Measurements from ENCODE around the gene POLRMT.
"Not testable (repeated sequence)": the region's sequence is repeated elsewhere in the genome, so short reads cannot be mapped to it uniquely, and the experiment has no call there.

Gene POLRMT

GRCh38 chr19:647566-648284 lies 14.4 kb upstream of the POLRMT start:
- no peak for DNase-seq (ENCODE audit: low read depth)

- no peak for DNase-seq (ENCODE audit: low read depth)
Measured at GRCh38 chr19:646779-647565, 13.6 kb upstream of the POLRMT start.

- no peak for DNase-seq (ENCODE audit: low read depth)
Measured at GRCh38 chr19:645912-646778, 12.8 kb upstream of the POLRMT start.

GRCh38 chr19:644789-645188 lies 11.5 kb upstream of the POLRMT start:
- no peak for DNase-seq (ENCODE audit: low read depth)

GRCh38 chr19:644363-644762 lies 11.0 kb upstream of the POLRMT start:
- DNase-seq (ENCODE audit: low read depth), result no peak

GRCh38 chr19:643736-644135 lies 10.4 kb upstream of the POLRMT start:
- DNase-seq (ENCODE audit: low read depth), result no peak

- no peak for DNase-seq (ENCODE audit: low read depth)
Measured at GRCh38 chr19:642767-643727, 9.7 kb upstream of the POLRMT start.

- DNase-seq (ENCODE audit: low read depth), result no peak
Measured at GRCh38 chr19:641702-642101, 8.4 kb upstream of the POLRMT start.

- DNase-seq (ENCODE audit: low read depth), result no peak
Measured at GRCh38 chr19:640606-641189, 7.4 kb upstream of the POLRMT start.

- DNase-seq (ENCODE audit: low read depth), result no peak
Measured at GRCh38 chr19:640161-640558, 6.8 kb upstream of the POLRMT start.

GRCh38 chr19:639253-640160 lies 6.2 kb upstream of the POLRMT start, which contains the start of gene FGF22:
Gene FGF22, plus strand, starts transcription at chr19:639879. Its CDS starts 47 bp downstream, at chr19:639926.
- peak; percentile 94 for DNase-seq (ENCODE audit: low read depth)

GRCh38 chr19:638906-639252 lies 5.5 kb upstream of the POLRMT start:
- no peak for DNase-seq (ENCODE audit: low read depth)

- DNase-seq (ENCODE audit: low read depth), result no peak
Measured at GRCh38 chr19:634975-635652, 1.8 kb upstream of the POLRMT start.

- no peak for DNase-seq (ENCODE audit: low read depth)
Measured at GRCh38 chr19:633786-634639, 676 bp upstream of the POLRMT start.

GRCh38 chr19:632579-633067 lies 714 bp downstream of the POLRMT start:
- DNase-seq (ENCODE audit: low read depth), result no peak

GRCh38 chr19:629961-630714 lies 3.2 kb downstream of the POLRMT start:
- no peak for DNase-seq (ENCODE audit: low read depth)

- not testable (repeated sequence) for DNase-seq (ENCODE audit: low read depth)
Measured at GRCh38 chr19:629515-629914, 3.8 kb downstream of the POLRMT start.
